ENCODE measurements around the gene CHSY3. TPM values are rescaled to one million over a fixed set of nuclear protein-coding genes. Genes with fewer than 3 reads are reported as not detected.

Gene CHSY3
- total RNA-seq, 4 donors from 2014 or later, result 3.1 to 6.9 (median 4.1) TPM

DNA sequence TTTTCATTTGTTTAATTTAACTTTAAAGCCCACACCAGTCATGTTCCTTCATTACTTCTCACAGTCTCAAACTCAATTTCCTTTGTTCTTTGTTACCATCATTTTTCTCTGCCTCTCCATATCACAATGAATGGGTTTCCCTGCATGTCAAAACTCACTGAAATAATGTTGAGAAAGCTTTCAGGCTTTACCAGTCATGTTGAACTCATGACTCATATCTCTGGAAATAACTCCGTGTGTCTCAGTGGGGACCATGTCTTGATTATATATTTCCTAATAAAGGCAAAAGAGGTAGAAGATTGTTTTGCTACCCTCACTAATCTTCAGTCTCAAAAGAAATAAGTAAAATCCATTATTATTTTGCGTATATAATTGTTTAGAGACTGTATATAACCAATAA lies 231.2 kb downstream of the CHSY3 start:
- TF ChIP-seq, protein P1, sequence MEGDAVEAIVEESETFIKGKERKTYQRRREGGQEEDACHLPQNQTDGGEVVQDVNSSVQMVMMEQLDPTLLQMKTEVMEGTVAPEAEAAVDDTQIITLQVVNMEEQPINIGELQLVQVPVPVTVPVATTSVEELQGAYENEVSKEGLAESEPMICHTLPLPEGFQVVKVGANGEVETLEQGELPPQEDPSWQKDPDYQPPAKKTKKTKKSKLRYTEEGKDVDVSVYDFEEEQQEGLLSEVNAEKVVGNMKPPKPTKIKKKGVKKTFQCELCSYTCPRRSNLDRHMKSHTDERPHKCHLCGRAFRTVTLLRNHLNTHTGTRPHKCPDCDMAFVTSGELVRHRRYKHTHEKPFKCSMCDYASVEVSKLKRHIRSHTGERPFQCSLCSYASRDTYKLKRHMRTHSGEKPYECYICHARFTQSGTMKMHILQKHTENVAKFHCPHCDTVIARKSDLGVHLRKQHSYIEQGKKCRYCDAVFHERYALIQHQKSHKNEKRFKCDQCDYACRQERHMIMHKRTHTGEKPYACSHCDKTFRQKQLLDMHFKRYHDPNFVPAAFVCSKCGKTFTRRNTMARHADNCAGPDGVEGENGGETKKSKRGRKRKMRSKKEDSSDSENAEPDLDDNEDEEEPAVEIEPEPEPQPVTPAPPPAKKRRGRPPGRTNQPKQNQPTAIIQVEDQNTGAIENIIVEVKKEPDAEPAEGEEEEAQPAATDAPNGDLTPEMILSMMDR (IDR thresholded peaks at IDR 0.05), result no peak
- no peak for ATAC-seq (ENCODE audit: low FRiP score)
- DNase-seq (ENCODE audit: low spot score), result no peak

DNA sequence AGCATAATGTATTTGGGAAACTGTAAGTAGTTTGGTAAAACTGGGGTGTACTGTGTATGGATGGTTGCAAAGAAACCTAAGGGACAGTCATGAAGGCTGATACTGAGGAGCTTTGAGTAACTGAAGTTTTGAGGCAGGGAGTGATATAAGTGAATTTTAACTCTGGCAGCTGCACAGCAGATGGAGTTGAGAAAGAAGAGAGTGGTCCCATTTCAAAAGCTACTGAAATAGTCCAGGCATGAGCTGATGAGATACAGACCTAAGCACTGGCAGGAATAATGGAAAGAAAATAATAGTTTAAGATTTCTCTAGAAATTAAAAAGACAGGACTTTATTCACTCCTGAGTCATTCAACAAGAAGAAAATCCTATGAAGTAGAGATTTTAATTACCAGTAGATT lies 232.0 kb downstream of the CHSY3 start:
- TF ChIP-seq, protein P1 (IDR thresholded peaks at IDR 0.05), result no peak
- ATAC-seq (ENCODE audit: low FRiP score) (no peak), DNase-seq (ENCODE audit: low spot score) (no peak)

DNA sequence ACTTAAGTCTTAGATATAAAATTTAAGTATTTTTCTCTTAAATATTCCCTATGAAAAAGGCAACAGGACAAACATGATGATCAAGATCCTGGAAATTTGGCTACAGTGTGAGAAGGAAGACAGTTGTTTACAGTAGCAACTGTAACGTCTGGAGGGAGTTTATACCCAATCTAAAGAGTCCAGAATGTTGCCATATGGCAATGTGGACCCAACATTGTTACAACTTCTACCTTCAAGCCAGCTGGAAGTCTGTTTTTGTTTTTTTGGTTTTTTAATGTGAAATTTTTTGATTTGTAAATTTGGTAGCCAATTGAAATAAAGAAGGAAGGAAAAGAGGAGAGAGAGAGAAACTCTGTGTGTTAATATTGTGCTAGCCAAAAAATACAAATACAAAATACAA lies 233.4 kb downstream of the CHSY3 start:
- TF ChIP-seq, protein P1 (IDR thresholded peaks at IDR 0.05), result no peak
- no peak for DNase-seq (ENCODE audit: low spot score)
- ATAC-seq (ENCODE audit: low FRiP score), result no peak

DNA sequence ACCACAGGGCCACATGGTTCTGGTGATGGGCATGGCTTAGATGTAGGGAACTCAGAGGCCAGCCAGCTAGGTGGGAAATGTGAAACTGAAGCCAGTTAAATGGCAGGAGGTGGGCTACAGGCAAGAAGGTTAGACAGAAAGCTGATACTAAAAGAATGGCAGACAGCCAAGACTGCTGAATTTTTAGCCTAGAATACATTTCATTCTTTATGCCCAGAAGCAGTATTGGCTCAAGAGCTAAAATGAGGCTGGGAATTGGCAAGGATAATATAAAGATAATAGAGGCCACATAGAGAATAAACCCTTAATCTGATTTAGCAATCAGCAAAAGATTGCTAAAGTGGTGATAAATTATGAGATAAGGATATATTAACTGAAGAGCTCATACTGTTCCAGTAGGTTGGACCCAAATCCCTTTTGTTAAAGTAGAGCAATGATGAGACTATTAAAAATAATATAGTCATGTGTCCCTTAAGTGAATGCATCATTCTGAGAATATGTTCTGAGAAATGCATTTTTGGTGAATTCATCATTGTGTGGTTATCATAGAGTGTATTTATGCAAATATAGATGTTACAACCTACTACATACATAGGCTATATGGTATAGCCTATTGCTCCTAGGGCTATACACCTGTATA lies 234.3 kb downstream of the CHSY3 start:
- ATAC-seq (ENCODE audit: low FRiP score) (no peak), DNase-seq (ENCODE audit: low spot score) (no peak)
- TF ChIP-seq, protein P1 (IDR thresholded peaks at IDR 0.05), result no peak

- TF ChIP-seq, protein P1 (IDR thresholded peaks at IDR 0.05), result no peak
- ATAC-seq (ENCODE audit: low FRiP score) (no peak), DNase-seq (ENCODE audit: low spot score) (no peak)
Observed at GRCh38 chr5:130141659-130142320, 237.5 kb downstream of the CHSY3 start.

DNA sequence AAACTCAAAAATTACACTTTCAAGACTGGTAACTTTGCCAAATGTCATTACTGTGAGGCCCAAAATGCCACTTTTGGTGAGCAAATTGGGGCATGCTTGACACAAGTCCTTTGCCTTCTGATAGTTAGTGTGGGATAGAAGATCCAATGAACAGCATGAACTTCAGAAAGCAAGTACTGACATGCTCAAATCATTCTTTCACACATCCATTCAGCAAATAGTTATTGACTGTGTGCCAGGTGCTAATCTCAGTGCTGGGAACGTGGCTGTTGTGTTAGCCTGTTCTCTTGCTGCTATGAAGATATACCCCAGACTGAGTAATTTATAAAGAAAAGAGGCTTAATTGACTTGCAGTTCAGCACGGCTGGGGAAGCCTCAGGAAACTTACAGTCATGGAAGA lies 247.0 kb downstream of the CHSY3 start:
- ATAC-seq (ENCODE audit: low FRiP score) (no peak), DNase-seq (ENCODE audit: low spot score) (no peak)
- TF ChIP-seq, protein P1 (IDR thresholded peaks at IDR 0.05), result no peak

All from omental fat pad (tissue), 4 donors.